Measurements from ENCODE around the gene UQCRC2.
A peak's percentile ranks its signal among the peaks of the same experiment; 100 is the strongest.
"Not testable (repeated sequence)": the region's sequence is repeated elsewhere in the genome, so short reads cannot be mapped to it uniquely, and the experiment has no call there.

Gene UQCRC2

GRCh38 chr16:21952793-21953540 lies at the start of gene UQCRC2:
Gene UQCRC2, plus strand, starts transcription at chr16:21953361. Its CDS starts 63 bp downstream, at chr16:21953424.
- peak; percentile 95 for DNase-seq (ENCODE audit: low spot score)

GRCh38 chr16:21932650-21933049 lies 20.5 kb upstream of the UQCRC2 start:
- not testable (repeated sequence) for DNase-seq (ENCODE audit: low spot score)

- DNase-seq (ENCODE audit: low spot score): not testable (repeated sequence)
These were observed 19.8 kb upstream of the UQCRC2 start for GRCh38 chr16:21933316-21933715.

- not testable (repeated sequence) for DNase-seq (ENCODE audit: low spot score)
These were observed 19.4 kb upstream of the UQCRC2 start for GRCh38 chr16:21933790-21934189.

- DNase-seq (ENCODE audit: low spot score): not testable (repeated sequence)
These were observed 16.9 kb upstream of the UQCRC2 start for GRCh38 chr16:21936216-21936615.

GRCh38 chr16:21937336-21937829 lies 15.8 kb upstream of the UQCRC2 start:
- no peak for DNase-seq (ENCODE audit: low spot score)

DNA sequence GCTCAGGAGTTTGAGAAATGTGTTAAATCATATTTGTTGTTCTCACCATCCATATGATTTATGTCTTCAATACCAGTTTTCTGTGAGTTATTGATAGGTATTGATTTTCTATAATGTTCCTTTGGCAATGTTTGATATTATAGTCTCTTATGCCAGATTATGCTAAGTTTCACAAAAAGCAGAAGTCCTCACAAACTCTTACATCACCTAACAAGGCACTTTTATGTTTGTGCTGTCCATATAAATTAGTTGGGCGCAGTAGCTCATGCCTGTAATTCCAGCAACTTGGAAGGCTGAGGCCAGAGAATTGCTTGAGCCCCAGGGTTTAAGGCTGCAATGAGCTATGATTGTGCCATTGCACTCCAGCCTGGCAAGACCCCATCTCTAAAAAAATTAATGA lies 12.6 kb upstream of the UQCRC2 start:
- no peak for DNase-seq (ENCODE audit: low spot score)

- DNase-seq (ENCODE audit: low spot score): no peak
These were observed 9.6 kb upstream of the UQCRC2 start for GRCh38 chr16:21943571-21943970.

- no peak for DNase-seq (ENCODE audit: low spot score)
These were observed 6.1 kb upstream of the UQCRC2 start for GRCh38 chr16:21946889-21947635.

GRCh38 chr16:21949713-21950260 lies 3.4 kb upstream of the UQCRC2 start:
- DNase-seq (ENCODE audit: low spot score): no peak

DNA sequence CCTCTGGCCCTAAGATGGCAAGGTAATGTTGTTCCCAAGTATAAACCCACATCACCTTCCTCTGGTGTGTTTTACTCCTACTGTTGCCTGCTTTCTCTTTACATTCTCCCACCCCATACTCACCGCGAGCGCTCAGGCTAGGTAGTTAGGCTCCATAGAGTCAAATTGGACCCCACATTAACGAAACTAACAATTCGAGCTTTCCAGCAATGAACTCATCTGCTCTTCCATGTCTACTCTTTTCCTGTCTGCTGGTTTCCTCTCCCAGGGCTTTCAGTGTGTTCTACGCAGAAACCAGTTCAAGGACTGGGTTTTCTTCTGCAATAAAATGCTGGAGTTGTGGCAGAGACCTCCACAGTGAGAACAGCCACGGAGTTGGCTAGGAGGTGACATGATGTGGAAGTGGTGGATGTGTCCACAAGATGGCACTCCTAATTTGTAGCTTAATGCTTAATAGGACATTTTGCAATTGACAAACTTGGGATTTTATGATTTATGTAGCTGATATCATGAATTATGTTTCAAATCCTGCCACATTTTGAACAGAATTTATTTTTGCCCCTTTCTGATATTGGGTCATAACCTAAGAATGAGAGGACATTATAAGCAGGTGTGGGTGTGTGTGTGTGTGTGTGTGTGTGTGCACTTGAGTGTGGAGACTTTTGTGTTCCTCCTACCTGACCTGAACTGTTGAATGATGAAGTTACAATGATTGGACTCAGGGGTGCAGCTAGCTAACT lies 2.2 kb upstream of the UQCRC2 start:
- peak; percentile 44 for DNase-seq (ENCODE audit: low spot score)

- DNase-seq (ENCODE audit: low spot score): peak; percentile 65
These were observed 945 bp upstream of the UQCRC2 start for GRCh38 chr16:21952040-21952792.

DNA sequence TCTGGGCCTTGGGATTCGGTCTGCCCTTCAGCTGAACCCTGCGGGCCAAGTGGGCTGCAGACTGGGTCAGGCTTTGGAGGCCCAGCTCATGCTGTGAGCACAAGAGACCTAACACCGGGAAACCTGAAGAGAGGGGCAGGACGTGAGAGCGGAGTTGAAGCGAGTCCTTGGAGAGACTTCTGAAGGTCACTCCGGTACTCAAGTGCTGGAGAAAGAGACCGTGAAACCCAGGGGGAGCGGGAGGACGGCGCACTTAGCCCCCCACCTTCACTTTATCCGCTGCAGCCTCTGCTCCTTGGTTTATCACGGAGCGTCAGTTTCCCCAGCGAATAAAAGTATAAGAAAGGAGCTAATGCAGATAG lies 361 bp downstream of the UQCRC2 start:
- no peak for DNase-seq (ENCODE audit: low spot score)

GRCh38 chr16:21957714-21958346 lies 4.7 kb downstream of the UQCRC2 start:
- DNase-seq (ENCODE audit: low spot score): no peak

GRCh38 chr16:21959050-21959449 lies 5.9 kb downstream of the UQCRC2 start:
- no peak for DNase-seq (ENCODE audit: low spot score)

- DNase-seq (ENCODE audit: low spot score): no peak
These were observed 9.3 kb downstream of the UQCRC2 start for GRCh38 chr16:21962475-21962874.

GRCh38 chr16:21963887-21964286 lies 10.7 kb downstream of the UQCRC2 start:
- no peak for DNase-seq (ENCODE audit: low spot score)

DNA sequence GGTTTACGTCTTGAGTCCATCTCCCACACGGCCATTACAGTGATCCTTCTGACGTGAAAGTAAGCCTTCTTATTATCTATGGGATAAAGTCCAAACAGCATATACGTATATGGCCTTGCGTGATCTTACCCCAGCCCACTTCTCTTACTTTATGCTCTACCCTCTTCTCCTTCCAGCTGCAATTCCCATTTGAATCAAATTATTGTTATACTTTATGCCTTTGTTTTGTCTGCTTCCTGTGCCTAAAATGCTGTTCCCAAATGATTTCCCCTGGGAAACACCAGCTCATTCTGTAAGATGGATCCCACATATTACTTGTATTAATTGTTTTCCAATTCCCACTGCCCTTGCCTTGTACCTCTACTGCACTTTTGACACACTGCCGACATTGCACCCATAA lies 11.2 kb downstream of the UQCRC2 start:
- DNase-seq (ENCODE audit: low spot score): no peak

DNA sequence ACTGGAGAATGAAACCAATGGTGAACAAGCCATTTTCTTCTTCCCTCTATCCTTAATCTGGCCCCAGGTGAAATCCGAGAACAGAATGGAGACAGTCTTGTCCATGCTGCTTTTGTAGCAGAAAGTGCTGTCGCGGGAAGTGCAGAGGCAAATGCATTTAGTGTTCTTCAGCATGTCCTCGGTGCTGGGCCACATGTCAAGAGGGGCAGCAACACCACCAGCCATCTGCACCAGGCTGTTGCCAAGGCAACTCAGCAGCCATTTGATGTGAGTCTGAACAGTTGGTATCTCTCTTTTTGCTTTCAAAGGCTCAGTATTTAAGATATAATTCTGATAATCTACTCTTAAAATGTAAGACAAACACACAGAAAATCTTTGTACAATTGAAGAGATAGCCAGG lies 18.7 kb downstream of the UQCRC2 start:
- DNase-seq (ENCODE audit: low spot score): no peak

DNA sequence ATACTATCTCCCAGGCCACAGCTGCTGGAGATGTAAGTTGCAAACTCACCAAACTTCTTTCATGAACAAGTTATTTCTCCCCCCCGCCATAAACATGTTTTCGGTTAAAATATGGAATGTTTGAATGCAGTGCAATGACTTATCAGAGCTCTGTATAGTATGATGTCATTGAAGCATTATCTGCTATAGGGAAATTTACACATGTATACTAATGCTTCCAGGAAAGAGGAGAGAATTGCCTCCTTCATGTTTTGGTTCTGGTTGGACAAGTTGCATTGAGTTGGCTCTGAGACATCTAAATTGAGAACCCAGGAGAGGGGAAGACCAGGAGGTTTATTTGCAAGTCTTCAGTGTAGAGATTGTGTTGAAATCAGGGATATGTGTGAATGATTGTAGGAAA lies 20.8 kb downstream of the UQCRC2 start:
- no peak for DNase-seq (ENCODE audit: low spot score)

DNA sequence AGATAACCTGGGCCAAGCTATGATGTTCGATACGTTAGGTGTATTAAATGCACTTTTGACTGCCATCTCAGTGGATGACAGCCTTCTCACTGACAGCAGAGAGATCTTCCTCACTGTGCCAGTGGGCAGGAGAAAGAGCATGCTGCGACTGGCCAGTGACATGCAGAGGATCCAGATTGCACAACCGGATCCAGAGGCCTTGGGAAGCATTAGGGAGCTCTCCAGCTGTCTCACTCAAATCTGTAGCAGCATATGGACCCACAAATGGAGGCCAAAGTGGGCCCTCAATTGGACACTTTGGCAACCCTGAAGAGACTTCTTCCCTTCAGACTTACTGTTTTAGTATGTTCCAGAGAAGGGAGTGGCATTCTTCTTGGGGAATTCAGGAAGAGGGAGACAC lies 26.9 kb downstream of the UQCRC2 start:
- no peak for DNase-seq (ENCODE audit: low spot score)

Measured in kidney tubule cell (primary cell).